Naive thymus-derived CD8-positive, alpha-beta T cell (primary cell): ENCODE data around the gene CD8B2. TPM values are rescaled to one million over a fixed set of nuclear protein-coding genes. Genes with fewer than 3 reads are reported as not detected.
"Not testable (repeated sequence)": the region's sequence is repeated elsewhere in the genome, so short reads cannot be mapped to it uniquely, and the experiment has no call there.

ENCODE experiments used
- ATAC-seq, 2 donors: fragments of 150-1000 bp; cut with Tn5 transposase in 1 of 2; sonication (Bioruptor Pico), chemical (Tn5 transposase) in 1 of 2; 1 replicate in 1 of 2; 2 replicates in 1 of 2; pipeline ENCODE4 v1.10.0; 2021; ENCODE audit warnings: mild to moderate bottlenecking in 2 of 2, moderate library complexity in 2 of 2
- POLR2A ChIA-PET: fragments of 350-600 bp; sonication (Branson Sonifier 250); formaldehyde crosslinking; loops from one replicate; lab custom pipeline; 2021; ENCODE audit warnings: antibody characterized with exemption; lab: Charles Lee
- DNase-seq, 10 donors: peaks; one replicate each; pipeline versions ENCODE4 v3.0.0 to v3.0.0-alpha.2; 2020 to 2022
- H3K27ac Mint-ChIP-seq, 10 donors: one replicate each; pipeline ENCODE4 v1.8.0; 2020 to 2022; ENCODE audit warnings: mild to moderate bottlenecking in 10 of 10, mixed read lengths in 10 of 10, moderate library complexity in 4 of 10, inconsistent platforms in 1 of 10
- H3K27me3 Mint-ChIP-seq, 5 donors: one replicate each; pipeline ENCODE4 v1.8.0; 2021 to 2022; ENCODE audit warnings: mixed read lengths in 5 of 5
- H3K36me3 Mint-ChIP-seq, 3 donors: one replicate each; pipeline ENCODE4 v1.8.0; 2020 to 2022; ENCODE audit warnings: mixed read lengths in 3 of 3, mild to moderate bottlenecking in 2 of 3, inconsistent platforms in 1 of 3
- H3K4me1 Mint-ChIP-seq, 4 donors: one replicate each; pipeline ENCODE4 v1.8.0; 2021 to 2022; ENCODE audit warnings: mixed read lengths in 4 of 4
- H3K4me3 Mint-ChIP-seq, 10 donors: one replicate each; pipeline ENCODE4 v1.8.0; 2020 to 2022; ENCODE audit warnings: mild to moderate bottlenecking in 10 of 10, mixed read lengths in 10 of 10, moderate library complexity in 6 of 10, inconsistent platforms in 1 of 10
- H3K9me3 Mint-ChIP-seq, 9 donors: one replicate each; pipeline ENCODE4 v1.8.0; 2020 to 2022; ENCODE audit warnings: mixed read lengths in 9 of 9, mild to moderate bottlenecking in 3 of 9, inconsistent platforms in 1 of 9, moderate library complexity in 1 of 9
- polyA plus RNA-seq, 3 donors: library from polyadenylated mRNA; unstranded; fragments of 300-500 nt; fragmentation: Illumina TruSeq; gene quantifications; one replicate each; pipeline ENCODE4 v1.2.3, GENCODE V29; 2021
- total RNA-seq, 8 experiments: library from RNA in 2 of 8; stranded (reverse) in 2 of 8; gene quantifications; one replicate each; pipeline ENCODE4 v1.2.3 and lab custom pipeline; 2021 to 2026

Gene CD8B2
- total RNA-seq (10 to 100 TPM; 13.1 to 14.1 TPM), polyA plus RNA-seq (10 to 100 TPM; 22.9 to 32.6 (median 28.0) TPM), total RNA-seq (lab: John Stamatoyannopoulos, UW) (0 to 7.8 (median 0.85) reads per million in 6 experiments)

- Mint-ChIP-seq H3K4me3 (peak within 1 kb of the TSS in 5 of 10 donors; percentile 22 to 47 (median 38)), H3K27me3 (peaks cover 4 to 18% (median 8%) of the 10 kb centered on the region in 5 donors), H3K27ac (peak within 1 kb of the TSS in 4 of 10 donors; percentile 15 to 52 (median 34))
- DNase-seq (peak in 9 of 10 donors; percentile 18 to 71 (median 37)), ATAC-seq (peak; percentile 85 to 87)
- H3K4me1 Mint-ChIP-seq, H3K9me3 Mint-ChIP-seq, POLR2A ChIA-PET, H3K36me3 Mint-ChIP-seq: not testable (repeated sequence)
These were observed at the start of gene CD8B2 for GRCh38 chr2:106486551-106487385. TSS of gene CD8B2 (plus strand) at chr2:106487364. CDS start at chr2:106487427, 63 bp downstream.

- H3K4me3 Mint-ChIP-seq, H3K27ac Mint-ChIP-seq, H3K27me3 Mint-ChIP-seq, POLR2A ChIA-PET, H3K4me1 Mint-ChIP-seq, H3K9me3 Mint-ChIP-seq, H3K36me3 Mint-ChIP-seq: not testable (repeated sequence)
- DNase-seq (peak in 5 of 10 donors; percentile 5 to 30 (median 19)), ATAC-seq (peak in 1 of 2 donors; percentile 56)
These were observed 25.3 kb upstream of the CD8B2 start for GRCh38 chr2:106461882-106462281.

DNA sequence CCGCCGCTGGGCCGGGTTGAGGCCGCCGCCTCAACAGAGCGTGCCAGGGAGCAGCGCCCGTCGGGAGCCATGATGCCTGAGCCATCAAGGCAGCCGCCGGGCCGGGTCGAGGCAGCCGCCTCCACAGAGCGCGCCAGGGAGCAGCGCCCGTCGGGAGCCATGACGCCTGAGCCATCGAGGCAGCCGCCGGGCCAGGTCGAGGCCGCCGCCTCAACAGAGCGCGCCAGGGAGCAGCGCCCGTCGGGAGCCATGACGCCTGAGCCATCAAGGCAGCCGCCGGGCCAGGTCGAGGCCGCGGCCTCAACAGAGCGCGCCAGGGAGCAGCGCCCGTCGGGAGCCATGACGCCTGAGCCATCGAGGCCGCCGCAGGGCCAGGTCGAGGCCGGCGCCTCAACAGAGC, 19.6 kb upstream of the CD8B2 start:
- H3K4me3 Mint-ChIP-seq, H3K27ac Mint-ChIP-seq, H3K36me3 Mint-ChIP-seq, H3K9me3 Mint-ChIP-seq, POLR2A ChIA-PET, ATAC-seq, DNase-seq, H3K4me1 Mint-ChIP-seq, H3K27me3 Mint-ChIP-seq: not testable (repeated sequence)

DNA sequence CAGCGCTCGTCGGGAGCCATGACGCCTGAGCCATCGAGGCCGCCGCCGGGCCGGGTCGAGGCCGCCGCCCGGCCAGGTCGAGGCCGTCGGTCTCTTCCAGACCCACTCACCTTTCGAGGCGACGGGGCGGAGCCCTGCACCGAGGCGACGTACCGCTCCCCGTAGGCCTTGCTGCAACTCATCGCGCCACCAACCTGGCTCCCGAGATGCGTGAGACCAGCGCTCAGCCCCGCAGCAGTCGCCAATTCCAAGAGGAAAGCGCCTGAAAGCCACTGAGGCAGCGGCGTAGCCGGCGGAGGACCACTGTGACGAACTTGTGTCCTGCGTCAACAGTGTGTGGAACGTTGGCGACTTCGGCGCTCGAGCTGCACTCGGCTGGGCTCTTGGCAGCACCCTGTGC, 19.1 kb upstream of the CD8B2 start, which contains the start of gene RGPD3:
Gene RGPD3 (minus strand): TSS at position 307 of the 400 bp plus-strand sequence. CDS start 125 bp downstream, at position 182.
- H3K27ac Mint-ChIP-seq, POLR2A ChIA-PET, H3K27me3 Mint-ChIP-seq, H3K4me3 Mint-ChIP-seq, ATAC-seq, H3K4me1 Mint-ChIP-seq, H3K9me3 Mint-ChIP-seq, H3K36me3 Mint-ChIP-seq: not testable (repeated sequence)
- peak in 1 of 10 donors; percentile 58 for DNase-seq

GRCh38 chr2:106470658-106471057, 16.5 kb upstream of the CD8B2 start:
- POLR2A ChIA-PET, H3K9me3 Mint-ChIP-seq, H3K27me3 Mint-ChIP-seq, H3K27ac Mint-ChIP-seq, H3K36me3 Mint-ChIP-seq, H3K4me3 Mint-ChIP-seq, H3K4me1 Mint-ChIP-seq: not testable (repeated sequence)
- peak in 9 of 10 donors; percentile 3 to 75 (median 47) for DNase-seq
- peak; percentile 50 to 59 for ATAC-seq

DNA sequence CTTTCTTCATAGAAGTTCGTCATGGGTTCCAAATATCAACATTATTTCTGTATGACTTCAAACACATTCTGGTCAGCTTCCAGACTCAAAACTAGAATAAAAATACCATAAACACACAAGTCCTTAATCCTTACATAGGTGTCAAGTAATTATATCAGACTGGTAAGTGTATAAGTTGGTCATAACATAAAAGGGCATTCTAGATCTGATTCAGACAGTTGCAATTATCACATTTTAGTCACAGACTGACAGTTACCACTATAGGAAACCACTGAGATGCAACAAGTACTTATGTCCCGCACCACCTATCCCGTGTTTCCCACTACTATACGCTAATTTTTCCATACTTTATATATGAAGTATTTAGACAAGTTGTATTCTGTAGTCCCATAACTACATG, 9.5 kb upstream of the CD8B2 start:
- POLR2A ChIA-PET, H3K9me3 Mint-ChIP-seq, H3K36me3 Mint-ChIP-seq, H3K4me3 Mint-ChIP-seq, H3K27me3 Mint-ChIP-seq, DNase-seq, H3K4me1 Mint-ChIP-seq, ATAC-seq, H3K27ac Mint-ChIP-seq: not testable (repeated sequence)

DNA sequence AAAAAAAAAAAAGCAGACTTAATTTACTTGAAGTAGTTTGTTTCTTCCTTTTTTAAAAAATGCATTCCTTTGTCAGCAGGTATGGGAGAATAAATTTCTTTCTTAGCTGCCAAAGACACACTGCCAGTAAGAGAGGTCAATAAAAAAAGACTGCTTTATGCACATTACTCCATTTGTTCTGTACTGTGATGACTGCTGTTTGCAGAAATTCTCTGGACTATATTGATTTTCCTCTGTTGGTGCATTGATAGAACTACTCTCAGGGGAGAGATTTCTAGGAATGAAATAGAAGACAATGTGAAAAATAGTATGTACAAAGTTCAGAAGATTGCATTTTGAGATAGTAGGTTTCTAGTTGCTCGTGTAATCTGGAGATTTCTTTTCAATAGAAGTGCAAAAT, 7.6 kb upstream of the CD8B2 start:
- H3K36me3 Mint-ChIP-seq, H3K4me1 Mint-ChIP-seq, ATAC-seq, H3K27ac Mint-ChIP-seq, POLR2A ChIA-PET, H3K9me3 Mint-ChIP-seq, H3K27me3 Mint-ChIP-seq, H3K4me3 Mint-ChIP-seq, DNase-seq: not testable (repeated sequence)

DNA sequence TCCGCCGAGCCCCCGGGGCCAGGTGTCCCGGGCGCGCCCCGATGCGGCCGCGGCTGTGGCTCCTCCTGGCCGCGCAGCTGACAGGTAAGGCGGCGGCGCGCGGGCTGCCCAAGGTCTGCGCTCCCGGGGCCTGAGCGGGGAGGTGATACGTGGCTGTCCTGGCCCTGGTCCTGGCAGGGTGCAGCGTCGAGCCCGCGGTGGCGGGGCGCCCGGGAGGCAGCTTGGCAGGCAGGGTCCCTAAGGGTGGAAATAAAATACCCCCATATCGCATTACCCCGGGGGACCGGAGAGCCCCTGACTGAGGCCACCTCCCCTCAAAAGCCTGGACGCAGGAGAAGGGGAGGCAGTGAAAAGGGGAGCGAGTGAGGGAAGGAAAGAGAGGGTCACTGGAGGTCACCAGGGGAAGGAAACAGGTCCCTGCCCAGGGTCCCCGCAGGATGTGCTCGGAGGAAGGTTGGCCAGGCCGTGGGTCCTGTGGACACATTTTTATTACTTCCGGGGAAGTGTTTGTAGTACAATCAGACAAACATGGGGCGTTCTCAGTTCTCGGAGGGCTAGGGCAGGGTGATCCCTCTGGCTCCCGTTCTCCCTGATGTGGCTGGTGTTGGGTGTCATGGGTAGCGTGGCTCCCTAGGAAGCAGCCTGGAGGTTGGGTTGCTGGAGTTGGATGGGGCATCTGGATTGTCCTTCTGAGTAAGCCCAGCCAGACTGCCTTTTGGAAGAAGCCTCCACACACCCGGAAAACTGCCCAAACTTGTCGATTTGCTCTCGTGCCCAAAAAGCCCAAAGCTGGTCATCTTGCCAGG, 425 bp downstream of the CD8B2 start:
- DNase-seq, H3K36me3 Mint-ChIP-seq, H3K4me1 Mint-ChIP-seq, H3K9me3 Mint-ChIP-seq, POLR2A ChIA-PET: not testable (repeated sequence)
- Mint-ChIP-seq H3K4me3 (peak overlapping the region in 2 of 10 donors; percentile 23 to 47), H3K27me3 (peaks cover 4 to 18% (median 8%) of the 10 kb centered on the region in 5 donors), H3K27ac (peak overlapping the region in 1 of 10 donors; percentile 15)
- ATAC-seq, result peak in 1 of 2 donors; percentile 9

DNA sequence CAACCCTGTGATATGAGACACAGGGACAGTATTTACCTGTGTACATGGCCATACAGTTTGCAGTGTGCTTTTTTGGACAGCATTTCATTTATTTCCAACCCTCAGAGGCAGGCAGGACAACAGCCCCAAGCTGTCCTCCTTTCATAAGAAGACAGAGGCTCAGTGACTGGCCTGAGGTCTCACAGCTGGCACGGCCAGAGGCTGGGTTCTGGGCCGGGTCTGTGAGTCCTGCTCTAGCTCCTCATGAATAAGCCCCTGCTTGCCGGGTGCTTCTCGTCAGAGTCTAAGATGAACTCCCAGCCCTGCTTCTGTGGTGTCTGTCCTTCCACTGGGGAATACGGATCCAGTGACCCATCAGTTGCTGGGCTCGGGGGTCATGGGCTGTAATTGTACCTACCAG, 2.5 kb downstream of the CD8B2 start:
- H3K4me1 Mint-ChIP-seq, ATAC-seq, H3K36me3 Mint-ChIP-seq, H3K27ac Mint-ChIP-seq, POLR2A ChIA-PET, H3K9me3 Mint-ChIP-seq, H3K4me3 Mint-ChIP-seq, DNase-seq: not testable (repeated sequence)
- peaks cover 0 to 18% (median 4%) of the 10 kb centered on the region in 5 donors for H3K27me3 Mint-ChIP-seq

GRCh38 chr2:106492399-106492798, 5.2 kb downstream of the CD8B2 start:
- H3K36me3 Mint-ChIP-seq, H3K27ac Mint-ChIP-seq, DNase-seq, H3K4me1 Mint-ChIP-seq, ATAC-seq, H3K27me3 Mint-ChIP-seq, POLR2A ChIA-PET, H3K4me3 Mint-ChIP-seq, H3K9me3 Mint-ChIP-seq: not testable (repeated sequence)

DNA sequence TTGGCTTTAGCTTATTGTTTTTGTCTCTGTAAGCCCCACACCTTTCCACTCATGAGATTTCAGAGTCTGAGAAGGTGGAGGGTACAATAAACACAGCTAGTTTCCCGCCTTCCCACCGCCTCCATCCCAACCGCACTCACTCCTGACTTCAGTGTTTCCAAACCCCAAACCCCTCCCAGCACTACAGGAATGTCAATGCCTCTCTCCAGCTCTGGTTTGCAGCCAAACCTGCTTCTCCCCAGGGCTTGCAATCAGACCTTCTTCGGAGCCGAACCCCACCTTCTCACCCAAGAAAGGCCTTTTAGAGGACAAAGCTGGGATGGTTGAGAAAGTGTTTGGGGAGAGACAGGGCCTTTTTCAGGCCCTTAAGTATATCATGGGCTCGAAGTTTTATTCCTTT, 5.7 kb downstream of the CD8B2 start:
- not testable (repeated sequence) for ATAC-seq, H3K4me1 Mint-ChIP-seq

GRCh38 chr2:106498549-106498948, 11.4 kb downstream of the CD8B2 start:
- H3K27me3 Mint-ChIP-seq, DNase-seq, ATAC-seq, H3K4me1 Mint-ChIP-seq, POLR2A ChIA-PET, H3K4me3 Mint-ChIP-seq, H3K36me3 Mint-ChIP-seq, H3K9me3 Mint-ChIP-seq, H3K27ac Mint-ChIP-seq: not testable (repeated sequence)

More for the DNA sequence above, 5.7 kb downstream of the CD8B2 start:
- POLR2A ChIA-PET, H3K27me3 Mint-ChIP-seq, H3K9me3 Mint-ChIP-seq, H3K4me3 Mint-ChIP-seq, DNase-seq, H3K36me3 Mint-ChIP-seq: not testable (repeated sequence)
- peak overlapping the region in 1 of 10 donors; percentile 56 for H3K27ac Mint-ChIP-seq

- H3K9me3 Mint-ChIP-seq, H3K4me3 Mint-ChIP-seq, DNase-seq, H3K36me3 Mint-ChIP-seq, ATAC-seq, H3K27ac Mint-ChIP-seq, H3K4me1 Mint-ChIP-seq, POLR2A ChIA-PET, H3K27me3 Mint-ChIP-seq: not testable (repeated sequence)
These were observed 13.2 kb downstream of the CD8B2 start for GRCh38 chr2:106500350-106500749.
